Caco-2 (cell line): Measurements from ENCODE around the gene MRPL48. TPM values are rescaled to one million over a fixed set of nuclear protein-coding genes. Genes with fewer than 3 reads are reported as not detected.

Source experiments
- BruUV-seq: library from RNA; stranded (reverse); fragments of 400-500 nt; replicated peaks from 2 replicates; lab custom pipeline; 2021; lab: Mats Ljungman, UMichigan
- CTCF ChIA-PET: fragments of 300-600 bp; sonication (Branson Sonifier 250); formaldehyde crosslinking; loops from one replicate; lab custom pipeline; 2022; ENCODE audit warnings: antibody characterized with exemption; lab: Charles Lee
- POLR2A ChIA-PET: fragments of 300-600 bp; sonication (Branson Sonifier 250); formaldehyde crosslinking; loops from one replicate; lab custom pipeline; 2022; ENCODE audit warnings: antibody characterized with exemption; lab: Charles Lee
- DNase-seq, 2 experiments: peaks; one replicate each; pipeline versions ENCODE4 v3.0.0 to v3.0.0-alpha.2; 2020 to 2022
- H3K27me3 ChIP-seq: replicated peaks from 2 replicates; pipeline ENCODE4 v1.6.0; 2011; ENCODE audit warnings: low read length; ENCODE audit not compliant: control insufficient read depth, insufficient read depth
- H3K36me3 ChIP-seq: 2 replicates; pipeline ENCODE4 v1.5.1; 2011; ENCODE audit warnings: low read length; ENCODE audit not compliant: control insufficient read depth, insufficient read depth
- H3K4me1 ChIP-seq: fragments of 250-450 bp; sonication (Bioruptor Pico); 2 replicates; pipeline ENCODE4 v1.5.1; 2020; ENCODE audit warnings: mild to moderate bottlenecking
- H3K4me3 ChIP-seq: 2 replicates; pipeline ENCODE4 v1.5.1; 2011; ENCODE audit warnings: low read depth, mild to moderate bottlenecking, control low read depth, low read length
- H3K9me3 ChIP-seq: fragments of 250-450 bp; sonication (Bioruptor Pico); 2 replicates; pipeline ENCODE4 v1.5.1; 2020; ENCODE audit warnings: mild to moderate bottlenecking, moderate library complexity
- H3K27ac Mint-ChIP-seq: one replicate; pipeline ENCODE4 v1.8.0; 2022; ENCODE audit warnings: mixed read lengths; ENCODE audit not compliant: unreplicated experiment
- H3K27me3 Mint-ChIP-seq: one replicate; pipeline ENCODE4 v1.8.0; 2022; ENCODE audit warnings: mixed read lengths; ENCODE audit not compliant: insufficient read depth, unreplicated experiment
- H3K36me3 Mint-ChIP-seq: one replicate; pipeline ENCODE4 v1.8.0; 2022; ENCODE audit warnings: mild to moderate bottlenecking, mixed read lengths; ENCODE audit not compliant: insufficient read depth, unreplicated experiment
- H3K4me1 Mint-ChIP-seq: one replicate; pipeline ENCODE4 v1.8.0; 2022; ENCODE audit warnings: low read depth, mixed read lengths; ENCODE audit not compliant: unreplicated experiment
- H3K4me3 Mint-ChIP-seq: one replicate; pipeline ENCODE4 v1.8.0; 2022; ENCODE audit warnings: mild to moderate bottlenecking, moderate library complexity, mixed read lengths; ENCODE audit not compliant: unreplicated experiment
- H3K9me3 Mint-ChIP-seq: one replicate; pipeline ENCODE4 v1.8.0; 2022; ENCODE audit warnings: mixed read lengths; ENCODE audit not compliant: unreplicated experiment
- intact Hi-C: fragments of 100-400 bp; cut with micrococcal nuclease; formaldehyde crosslinking; loops from one replicate; pipeline ENCODE4 v1.10.0; 2022; ENCODE audit not compliant: unreplicated experiment
- total RNA-seq: library from RNA; stranded (reverse); gene quantifications from 2 replicates; pipeline ENCODE4 v1.2.3, GENCODE V29; 2022
- TF ChIP-seq, protein P1 (sequence below), 2 experiments: fragments of 200-600 bp in 1 of 2; IDR thresholded peaks; 1 replicate in 1 of 2; 2 replicates in 1 of 2; pipeline versions ENCODE4 v1.5.1 to v1.8.0; 2011 to 2022; ENCODE audit warnings: antibody characterized with exemption in 1 of 2, control low read depth in 1 of 2, inconsistent platforms in 1 of 2, low read depth in 1 of 2, low read length in 1 of 2, mild to moderate bottlenecking in 1 of 2, moderate library complexity in 1 of 2; ENCODE audit not compliant: insufficient read depth in 1 of 2, severe bottlenecking in 1 of 2, unreplicated experiment in 1 of 2

MRPL48 gene
- total RNA-seq, 1 experiment from 2014 or later = 113 TPM

DNA sequence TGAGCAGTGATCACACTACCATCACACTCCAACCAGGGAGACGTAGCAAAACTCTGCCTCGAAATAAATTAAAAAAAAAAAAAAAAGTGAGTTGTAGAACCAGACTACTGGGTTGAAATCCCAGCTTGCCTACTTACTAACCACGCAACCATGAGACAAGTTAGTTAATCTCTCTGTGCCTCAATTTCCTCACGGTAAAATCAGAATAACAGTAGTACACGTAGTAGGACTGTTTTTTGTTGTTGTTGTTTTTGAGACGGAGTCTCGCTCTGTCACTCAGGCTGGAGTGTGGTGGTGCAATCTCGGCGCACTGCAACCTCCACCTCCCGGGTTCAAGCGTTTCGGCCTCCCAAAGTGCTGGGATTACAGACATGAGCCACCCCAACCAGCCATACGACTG is 41.0 kb upstream of the MRPL48 start:
- no TSS peak for BruUV-seq
- H3K9me3 Mint-ChIP-seq = no peaks in the 10 kb centered on the region
- H3K9me3 ChIP-seq = no peaks in the 10 kb centered on the region
- ChIA-PET POLR2A (no interaction called here), CTCF (no interaction called here)
- intact Hi-C loops = no loop called here
- peaks cover 7% of the 10 kb centered on the region; the same call in 1 of the 2 replicates for H3K4me1 ChIP-seq
- no peak overlapping the region for H3K4me3 Mint-ChIP-seq
- H3K36me3 ChIP-seq = 0 out of 2 replicates have a peak, but pooled peaks cover 1% of the 10 kb centered on the region
- H3K36me3 Mint-ChIP-seq = peaks cover 57% of the 10 kb centered on the region
- H3K4me1 Mint-ChIP-seq = peaks cover 11% of the 10 kb centered on the region
- DNase-seq = no peak
- no peak overlapping the region for H3K4me3 ChIP-seq
- no peaks in the 10 kb centered on the region for H3K27me3 Mint-ChIP-seq
- no peak overlapping the region for H3K27ac Mint-ChIP-seq
- H3K27me3 ChIP-seq = no peaks in the 10 kb centered on the region
- TF ChIP-seq, protein P1, sequence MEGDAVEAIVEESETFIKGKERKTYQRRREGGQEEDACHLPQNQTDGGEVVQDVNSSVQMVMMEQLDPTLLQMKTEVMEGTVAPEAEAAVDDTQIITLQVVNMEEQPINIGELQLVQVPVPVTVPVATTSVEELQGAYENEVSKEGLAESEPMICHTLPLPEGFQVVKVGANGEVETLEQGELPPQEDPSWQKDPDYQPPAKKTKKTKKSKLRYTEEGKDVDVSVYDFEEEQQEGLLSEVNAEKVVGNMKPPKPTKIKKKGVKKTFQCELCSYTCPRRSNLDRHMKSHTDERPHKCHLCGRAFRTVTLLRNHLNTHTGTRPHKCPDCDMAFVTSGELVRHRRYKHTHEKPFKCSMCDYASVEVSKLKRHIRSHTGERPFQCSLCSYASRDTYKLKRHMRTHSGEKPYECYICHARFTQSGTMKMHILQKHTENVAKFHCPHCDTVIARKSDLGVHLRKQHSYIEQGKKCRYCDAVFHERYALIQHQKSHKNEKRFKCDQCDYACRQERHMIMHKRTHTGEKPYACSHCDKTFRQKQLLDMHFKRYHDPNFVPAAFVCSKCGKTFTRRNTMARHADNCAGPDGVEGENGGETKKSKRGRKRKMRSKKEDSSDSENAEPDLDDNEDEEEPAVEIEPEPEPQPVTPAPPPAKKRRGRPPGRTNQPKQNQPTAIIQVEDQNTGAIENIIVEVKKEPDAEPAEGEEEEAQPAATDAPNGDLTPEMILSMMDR (IDR thresholded peaks at IDR 0.05; ENCODE audit: insufficient read depth in 1 of 2, low read depth in 1 of 2, low read length in 1 of 2, severe bottlenecking in 1 of 2, unreplicated experiment in 1 of 2) = no peak

DNA sequence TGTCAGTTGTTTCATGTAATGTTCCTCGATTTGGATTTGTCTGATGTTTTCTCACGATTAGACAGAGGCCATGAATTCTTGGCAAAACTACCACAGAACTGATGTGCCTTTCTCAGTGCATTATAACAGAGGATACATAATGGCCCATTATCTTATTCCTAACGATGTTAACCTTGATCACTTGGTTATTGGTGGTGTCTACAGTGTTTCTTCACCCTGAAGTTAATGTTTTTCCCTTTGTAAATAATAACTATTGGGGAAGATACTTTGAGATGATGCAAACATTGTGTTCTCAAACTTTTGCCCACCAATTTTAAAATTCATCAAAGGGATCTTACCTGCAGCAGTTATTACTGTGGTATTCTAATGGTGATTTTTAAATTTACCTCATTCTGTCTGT is 39.9 kb upstream of the MRPL48 start:
- Mint-ChIP-seq H3K36me3 (peaks cover 60% of the 10 kb centered on the region), H3K4me3 (no peak overlapping the region), H3K4me1 (peaks cover 22% of the 10 kb centered on the region), H3K27ac (no peak overlapping the region), H3K27me3 (no peaks in the 10 kb centered on the region), H3K9me3 (no peaks in the 10 kb centered on the region)
- ChIA-PET CTCF (no interaction called here), POLR2A (interaction anchor here (0.6 kb wide), 1 partner anchor 24 kb away, joined by 13 read pairs; no protein-coding TSS in a partner anchor)
- Histone ChIP-seq H3K9me3 (no peaks in the 10 kb centered on the region), H3K27me3 (no peaks in the 10 kb centered on the region), H3K4me3 (no peak overlapping the region), H3K4me1 (peaks cover 3% of the 10 kb centered on the region; the same call in 1 of the 2 replicates), H3K36me3 (0 out of 2 replicates have a peak, but pooled peaks cover 1% of the 10 kb centered on the region)
- BruUV-seq = TSS peak; percentile 4
- TF ChIP-seq, protein P1 (IDR thresholded peaks at IDR 0.05; ENCODE audit: insufficient read depth in 1 of 2, low read depth in 1 of 2, low read length in 1 of 2, severe bottlenecking in 1 of 2, unreplicated experiment in 1 of 2) = no peak
- DNase-seq = no peak
- intact Hi-C loops = no loop called here

DNA sequence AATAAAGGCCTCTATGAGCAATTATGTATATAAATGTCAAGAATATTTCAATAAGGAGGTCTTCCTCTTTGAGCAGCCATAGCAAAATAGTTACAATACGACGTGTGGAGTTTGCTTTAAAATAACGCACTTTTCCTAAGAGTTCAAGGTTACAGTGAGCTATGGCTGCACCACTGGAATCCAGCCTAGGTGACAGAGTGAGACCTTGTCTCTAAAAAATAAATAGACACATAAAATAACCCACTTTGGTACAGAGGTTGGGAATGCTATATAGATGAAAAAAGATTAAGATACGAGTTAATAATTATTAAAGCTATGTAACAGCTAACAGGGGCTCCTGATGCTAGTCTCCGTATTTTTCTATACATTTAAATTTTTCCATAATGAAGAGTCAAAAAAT is 39.4 kb upstream of the MRPL48 start:
- no peak for DNase-seq
- Mint-ChIP-seq H3K9me3 (no peaks in the 10 kb centered on the region), H3K27ac (no peak overlapping the region), H3K27me3 (no peaks in the 10 kb centered on the region), H3K4me1 (peaks cover 24% of the 10 kb centered on the region), H3K4me3 (no peak overlapping the region), H3K36me3 (peaks cover 57% of the 10 kb centered on the region)
- no TSS peak for BruUV-seq
- ChIA-PET POLR2A (interaction anchor here (0.6 kb wide), 1 partner anchor 24 kb away, joined by 13 read pairs; no protein-coding TSS in a partner anchor), CTCF (no interaction called here)
- H3K9me3 ChIP-seq = no peaks in the 10 kb centered on the region
- H3K4me1 ChIP-seq = peaks cover 6% of the 10 kb centered on the region
- no peaks in the 10 kb centered on the region for H3K36me3 ChIP-seq
- intact Hi-C loops = no loop called here
- no peak overlapping the region for H3K4me3 ChIP-seq
- H3K27me3 ChIP-seq = no peaks in the 10 kb centered on the region
- TF ChIP-seq, protein P1 (IDR thresholded peaks at IDR 0.05; ENCODE audit: insufficient read depth in 1 of 2, low read depth in 1 of 2, low read length in 1 of 2, severe bottlenecking in 1 of 2, unreplicated experiment in 1 of 2) = no peak
